Cardiac fibroblast (primary cell): ENCODE measurements around the gene LMCD1.
A peak's percentile ranks its signal among the peaks of the same experiment; 100 is the strongest.

ENCODE experiments used
- DNase-seq, 2 donors: peaks; one replicate each; pipeline versions ENCODE4 v3.0.0 to v3.0.0-alpha.2; 2010; ENCODE audit warnings: low read depth in 2 of 2
- H3K4me3 ChIP-seq, 2 donors: replicated peaks in 1 of 2; 1 replicate in 1 of 2; 2 replicates in 1 of 2; pipeline ENCODE4 v1.5.1; 2011; ENCODE audit warnings: low read depth in 2 of 2, low read length in 2 of 2, mild to moderate bottlenecking in 2 of 2, moderate library complexity in 1 of 2
- CTCF ChIP-seq: IDR thresholded peaks from one replicate; pipeline ENCODE4 v1.5.1; 2011; ENCODE audit warnings: low read depth, mild to moderate bottlenecking, low read length, inconsistent platforms

The LMCD1 gene

GRCh38 chr3:8565376-8565775, 63.8 kb downstream of the LMCD1 start:
- TF ChIP-seq CTCF: no peak
- H3K4me3 ChIP-seq: no peak overlapping the region
- DNase-seq: no peak

- H3K4me3 ChIP-seq: no peak overlapping the region
- TF ChIP-seq CTCF: no peak
- peak in 1 of 2 donors; percentile 69 for DNase-seq
These were observed 66.4 kb downstream of the LMCD1 start for GRCh38 chr3:8567784-8568575.

GRCh38 chr3:8571256-8571655, 69.6 kb downstream of the LMCD1 start:
- no peak for DNase-seq
- TF ChIP-seq CTCF: no peak
- H3K4me3 ChIP-seq: no peak overlapping the region

- DNase-seq: peak; percentile 60 to 63
- H3K4me3 ChIP-seq: no peak overlapping the region
- no peak for TF ChIP-seq CTCF
These were observed 71.8 kb downstream of the LMCD1 start for GRCh38 chr3:8573342-8573926.

- no peak overlapping the region for H3K4me3 ChIP-seq
- no peak for DNase-seq
- TF ChIP-seq CTCF: no peak
These were observed 72.5 kb downstream of the LMCD1 start for GRCh38 chr3:8574040-8574669.

- no peak overlapping the region for H3K4me3 ChIP-seq
- no peak for TF ChIP-seq CTCF
- DNase-seq: no peak
These were observed 73.2 kb downstream of the LMCD1 start for GRCh38 chr3:8574670-8575322.
